ENCODE measurements around the gene KANK4.

GRCh38 chr1:62228136-62228882, 90.9 kb downstream of the KANK4 start:
- TF ChIP-seq CTCF (optimal IDR thresholded peaks at IDR 0.05 in 1 of 3, IDR thresholded peaks at IDR 0.05 in 1 of 3, conservative IDR thresholded peaks at IDR 0.05 in 1 of 3; ENCODE audit: extremely low read depth in 1 of 3, insufficient read depth in 2 of 3, low read length in 3 of 3) (no peak), EZH2 (IDR thresholded peaks at IDR 0.05; ENCODE audit: low read length) (no peak)

Measured in keratinocyte (primary cell).